HG02623 (cell line): ENCODE results near the gene EDAR.

ENCODE experiments used
- ATAC-seq: cut with Tn5 transposase; IDR thresholded peaks from one replicate; pipeline ENCODE4 v1.9.1; 2021; ENCODE audit warnings: moderate library complexity; ENCODE audit not compliant: unreplicated experiment

The EDAR gene

GRCh38 chr2:108942231-108942825 lies 46.7 kb downstream of the EDAR start:
- no peak for ATAC-seq

DNA sequence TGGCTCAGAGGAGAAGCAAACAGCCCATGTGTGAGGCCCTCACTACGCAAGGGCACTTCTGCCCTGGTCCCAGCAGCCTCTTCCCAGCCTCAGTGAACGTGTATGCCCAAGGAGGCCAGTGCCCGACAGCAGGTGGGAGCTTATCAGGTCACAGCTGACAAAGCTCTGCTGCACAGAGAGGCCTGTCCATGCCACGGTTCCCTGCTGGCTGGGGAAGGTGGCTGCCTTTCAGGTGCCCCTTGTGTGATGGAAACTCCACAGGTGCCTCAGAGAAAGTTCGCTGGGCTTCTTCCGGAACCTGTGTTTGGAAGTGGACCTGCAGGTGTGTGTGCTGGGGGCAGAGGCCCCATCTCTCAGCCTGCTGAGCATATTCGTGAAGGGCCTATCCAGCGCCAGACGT lies 47.3 kb downstream of the EDAR start:
- no peak for ATAC-seq

- no peak for ATAC-seq
Observed at GRCh38 chr2:108941161-108941665, 47.8 kb downstream of the EDAR start.

GRCh38 chr2:108940156-108940555 lies 48.9 kb downstream of the EDAR start:
- no peak for ATAC-seq

DNA sequence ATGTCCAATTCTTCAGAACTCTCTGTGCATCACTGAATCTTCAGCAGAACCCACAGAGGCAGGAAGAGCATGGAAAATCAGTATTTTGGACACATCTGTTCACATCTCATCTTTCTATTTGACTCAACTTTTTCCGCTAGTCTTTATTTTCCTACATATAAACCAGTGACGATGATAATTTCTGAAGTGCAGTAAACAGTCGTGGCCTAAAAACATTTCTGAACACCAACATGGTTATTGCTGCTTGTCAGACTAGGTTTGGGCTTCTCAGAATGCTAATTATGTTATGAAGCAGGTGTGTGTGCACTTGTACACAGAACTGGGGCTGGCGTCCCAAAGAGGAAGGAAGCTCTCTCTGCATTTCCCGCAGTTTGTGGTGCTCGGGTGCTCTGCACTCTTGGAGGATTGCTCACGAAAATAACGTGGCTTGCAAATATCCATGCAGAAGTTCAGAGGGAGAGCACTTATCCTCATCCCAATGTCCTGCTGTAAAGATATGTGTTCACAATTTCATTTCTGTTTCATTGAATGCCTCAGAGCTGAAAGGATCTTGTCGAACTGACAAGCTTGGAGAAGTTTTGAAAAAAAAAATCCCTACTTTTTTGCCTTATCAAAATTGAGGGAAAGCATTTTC lies 50.8 kb downstream of the EDAR start:
- no peak for ATAC-seq

DNA sequence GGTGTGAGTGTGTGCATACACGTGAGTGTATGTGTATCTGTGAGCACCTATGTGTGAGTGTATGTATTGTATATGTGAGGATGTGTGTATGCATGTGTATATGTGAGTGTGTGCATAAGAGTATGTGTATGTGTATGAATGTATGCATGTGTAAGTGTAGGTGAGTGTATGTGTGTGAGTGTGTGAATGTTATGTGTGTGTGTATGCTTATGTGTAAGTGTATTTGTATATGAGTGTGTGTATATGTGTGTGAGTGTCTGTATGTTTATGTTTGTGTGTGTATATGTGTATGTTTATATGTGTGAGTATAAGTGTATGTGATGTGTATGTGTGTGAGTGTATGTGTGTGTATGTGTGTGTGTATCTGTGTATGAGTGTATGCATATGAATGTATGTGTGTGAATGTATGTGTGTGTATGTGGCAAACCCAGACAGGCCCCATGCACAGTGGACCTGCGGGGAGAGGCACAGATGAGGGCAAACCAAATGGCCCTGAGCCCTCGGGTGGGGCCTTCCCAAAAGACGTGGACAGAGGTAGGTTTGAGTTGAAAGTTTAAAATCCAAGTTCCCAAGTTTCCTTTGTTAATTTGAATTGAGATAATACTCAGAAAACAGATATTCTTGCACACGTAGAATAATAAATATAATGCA lies 51.5 kb downstream of the EDAR start:
- ATAC-seq = no peak

- ATAC-seq = no peak
Observed at GRCh38 chr2:108936866-108937265, 52.2 kb downstream of the EDAR start.

GRCh38 chr2:108936076-108936864 lies 52.8 kb downstream of the EDAR start:
- no peak for ATAC-seq

DNA sequence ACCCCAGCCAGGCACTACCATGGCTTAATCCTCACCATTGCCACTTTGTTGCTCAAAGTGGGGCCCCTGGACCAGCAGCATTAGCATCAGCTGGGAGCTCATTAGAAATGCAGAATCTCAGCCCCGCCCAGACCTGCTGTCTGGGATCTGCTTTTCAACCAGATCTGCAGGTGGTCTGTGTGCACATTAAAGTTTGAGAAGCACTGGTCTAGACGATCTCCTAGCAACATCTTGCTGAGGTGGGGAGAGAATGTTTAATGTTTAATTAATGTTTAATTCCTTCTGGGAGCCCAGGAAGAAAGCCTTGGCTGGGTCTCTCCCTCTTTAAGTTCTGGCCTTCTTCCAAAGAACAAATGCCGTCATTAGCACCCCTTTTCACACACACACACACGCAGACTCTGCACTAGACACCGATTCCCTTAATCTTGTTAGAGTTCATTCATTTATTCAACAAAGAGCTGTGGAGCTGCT lies 53.7 kb downstream of the EDAR start:
- ATAC-seq = no peak

DNA sequence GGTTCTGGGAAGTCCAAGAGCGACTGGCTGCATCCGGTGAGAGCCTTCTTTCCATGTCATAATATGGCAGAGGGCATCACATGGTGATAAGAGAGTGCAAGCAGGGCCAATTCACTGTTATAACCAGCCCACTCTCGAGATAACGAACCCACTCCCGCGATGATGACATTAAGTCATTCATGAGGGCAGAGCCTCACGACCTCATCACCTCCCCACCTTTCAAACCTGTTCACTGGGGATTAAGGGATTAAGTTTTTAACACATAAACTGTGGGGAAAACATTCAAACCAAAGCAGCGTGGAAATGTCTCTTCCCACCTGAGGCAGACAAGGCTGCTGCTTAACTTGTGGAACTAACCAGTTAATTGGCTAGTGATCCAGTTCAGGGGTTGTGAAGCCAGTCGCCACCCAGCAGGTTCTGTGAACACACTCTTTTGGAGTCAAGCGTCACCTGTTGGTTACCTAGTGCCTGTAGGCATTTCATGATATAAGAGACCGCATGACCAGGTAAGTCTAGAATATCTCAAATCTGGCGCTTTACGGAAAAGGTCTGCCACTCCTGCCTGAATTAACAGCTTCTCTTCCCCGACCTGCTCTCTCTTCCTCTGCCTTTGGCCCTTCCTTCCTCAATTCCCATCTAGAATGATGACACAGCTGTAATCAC lies 54.3 kb downstream of the EDAR start:
- ATAC-seq = no peak

- ATAC-seq = no peak
Observed at GRCh38 chr2:108934151-108934550, 54.9 kb downstream of the EDAR start.

- no peak for ATAC-seq
Observed at GRCh38 chr2:108933691-108934117, 55.3 kb downstream of the EDAR start.

DNA sequence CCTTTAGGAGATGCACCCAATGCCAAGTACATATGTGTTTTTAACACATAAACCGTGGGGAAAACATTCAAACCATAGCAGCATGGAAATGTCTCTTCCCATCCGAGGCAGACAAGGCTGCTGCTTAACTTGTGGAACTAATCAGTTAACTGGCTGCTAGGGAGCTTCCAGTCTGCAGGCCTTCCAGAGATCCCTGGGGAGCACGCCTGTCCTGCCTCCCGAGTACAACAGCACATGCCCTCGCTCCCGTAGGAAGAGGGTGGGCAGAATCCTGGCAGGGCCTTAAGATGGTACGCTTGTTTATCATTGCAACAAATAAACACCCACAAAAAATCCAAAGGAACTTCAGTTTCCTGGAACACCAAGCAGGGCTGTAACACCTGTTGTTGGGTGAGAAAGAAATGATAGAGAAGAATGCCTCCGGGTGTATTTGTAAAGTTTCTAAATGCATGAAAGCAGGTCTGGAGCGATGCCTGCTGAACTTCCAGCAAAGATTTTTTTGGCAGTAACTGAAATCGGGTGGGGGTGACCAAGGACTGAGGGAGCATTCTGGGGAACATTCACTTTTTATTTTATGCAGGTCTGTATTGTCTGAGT lies 56.2 kb downstream of the EDAR start:
- ATAC-seq = no peak

DNA sequence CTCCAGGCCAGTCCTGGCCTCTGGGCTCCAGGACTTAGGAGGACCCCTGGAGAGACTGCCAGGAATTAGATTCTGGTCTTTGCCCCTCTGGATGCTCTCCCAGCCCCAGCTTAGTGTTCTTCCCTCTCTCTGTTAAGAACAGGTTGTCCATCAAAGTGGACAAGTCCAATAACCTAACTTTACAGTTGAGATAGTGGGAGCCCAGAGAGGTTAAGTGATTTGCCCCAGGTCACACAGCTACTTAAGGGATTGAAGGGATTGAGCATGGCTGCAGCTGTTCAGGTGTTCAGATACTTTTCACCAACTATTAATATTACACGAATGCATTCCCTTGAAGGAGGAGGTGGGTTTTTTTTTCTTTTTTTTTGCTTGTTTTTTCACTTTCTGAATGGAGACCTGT lies 57.6 kb downstream of the EDAR start:
- no peak for ATAC-seq

DNA sequence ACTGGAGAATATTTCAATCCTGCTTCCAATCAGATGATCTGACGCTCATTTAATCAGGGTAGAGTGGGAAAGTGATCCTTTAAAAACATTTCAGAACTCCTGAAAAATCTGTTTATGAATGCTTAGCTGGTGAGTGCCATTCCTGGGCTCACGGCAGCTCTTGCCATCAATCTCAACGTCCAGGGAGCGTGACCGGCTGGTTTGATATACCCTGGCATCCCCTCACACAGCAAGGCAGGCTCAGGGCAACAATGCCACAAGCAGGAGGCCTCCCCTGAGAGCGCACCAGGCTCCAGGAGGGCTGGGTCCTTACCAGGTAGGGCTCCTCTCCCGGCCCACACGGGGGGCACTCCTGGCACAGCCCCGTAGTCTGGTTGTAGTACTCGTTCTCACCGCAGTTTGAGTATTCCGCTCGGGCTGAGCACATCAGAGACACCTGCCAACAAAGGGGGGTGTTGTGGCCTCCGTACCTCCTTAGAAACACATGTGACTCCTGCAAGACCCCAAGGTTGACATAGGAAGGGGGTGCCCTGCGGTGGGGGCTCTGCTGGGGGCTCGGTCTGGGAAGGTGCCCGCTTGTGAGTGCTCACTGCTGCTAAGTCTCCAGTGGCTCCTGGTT lies 59.1 kb downstream of the EDAR start:
- ATAC-seq = no peak

DNA sequence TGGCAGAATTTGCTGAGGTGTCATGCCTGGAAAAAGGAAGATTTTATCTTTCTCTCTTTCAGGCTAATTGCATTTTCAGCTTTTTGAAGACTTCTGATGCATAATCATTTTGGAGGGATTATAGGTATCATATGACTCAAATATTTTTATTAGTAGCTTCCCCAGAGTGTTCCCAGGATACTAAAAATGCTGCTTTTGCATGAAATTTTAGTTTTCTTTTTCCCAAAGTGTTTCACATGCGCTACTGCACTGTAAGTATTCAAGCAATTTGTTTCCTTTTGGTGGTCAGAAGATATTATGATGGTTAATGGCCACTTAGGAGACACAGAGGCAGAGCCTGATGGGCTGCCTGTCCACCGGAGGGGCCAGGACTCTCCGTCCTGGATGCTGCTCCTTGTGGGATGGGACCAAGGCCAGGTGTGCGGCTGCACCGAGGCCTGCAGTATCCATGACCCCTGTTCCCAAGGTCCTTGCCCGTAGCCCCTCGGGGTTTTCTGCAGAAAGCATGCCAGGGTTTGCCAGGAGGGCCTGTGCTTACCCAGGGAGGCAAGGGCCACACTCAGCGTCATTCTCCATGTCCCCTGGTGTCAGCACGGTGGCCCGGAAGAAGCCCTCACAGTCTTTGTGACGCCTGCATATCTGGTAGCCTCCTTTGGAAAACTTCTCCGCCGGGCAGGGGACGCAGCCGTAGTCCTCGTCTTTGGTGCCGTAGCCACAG lies 60.2 kb downstream of the EDAR start:
- ATAC-seq = no peak

- ATAC-seq = no peak
Observed at GRCh38 chr2:108927936-108928659, 60.9 kb downstream of the EDAR start.

DNA sequence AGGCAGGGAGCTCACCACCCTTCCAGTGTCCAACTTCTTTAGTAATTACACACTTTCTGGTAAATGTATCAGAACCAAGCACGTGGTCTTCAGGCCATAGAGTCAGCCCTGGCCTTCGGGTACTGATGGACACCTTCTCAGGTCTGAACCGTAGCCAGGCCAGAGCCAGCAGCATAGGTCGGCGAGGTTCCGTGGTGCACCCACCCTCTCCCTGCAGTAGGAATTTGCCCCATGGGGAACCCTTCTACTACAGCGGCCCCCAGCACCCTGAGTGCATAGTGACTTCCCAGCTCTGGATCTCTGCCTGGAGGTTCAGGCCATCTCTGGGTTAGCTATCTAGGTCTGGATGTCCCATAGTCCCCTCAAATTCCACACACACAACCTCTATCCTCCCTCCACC lies 61.6 kb downstream of the EDAR start:
- ATAC-seq = no peak
